HuH-7.5 (cell line): Measurements from ENCODE around the gene TCERG1L.

Experiments used
- DNase-seq: peaks from one replicate; pipeline ENCODE4 v3.0.0; 2011; ENCODE audit warnings: low spot score

The TCERG1L gene

DNA sequence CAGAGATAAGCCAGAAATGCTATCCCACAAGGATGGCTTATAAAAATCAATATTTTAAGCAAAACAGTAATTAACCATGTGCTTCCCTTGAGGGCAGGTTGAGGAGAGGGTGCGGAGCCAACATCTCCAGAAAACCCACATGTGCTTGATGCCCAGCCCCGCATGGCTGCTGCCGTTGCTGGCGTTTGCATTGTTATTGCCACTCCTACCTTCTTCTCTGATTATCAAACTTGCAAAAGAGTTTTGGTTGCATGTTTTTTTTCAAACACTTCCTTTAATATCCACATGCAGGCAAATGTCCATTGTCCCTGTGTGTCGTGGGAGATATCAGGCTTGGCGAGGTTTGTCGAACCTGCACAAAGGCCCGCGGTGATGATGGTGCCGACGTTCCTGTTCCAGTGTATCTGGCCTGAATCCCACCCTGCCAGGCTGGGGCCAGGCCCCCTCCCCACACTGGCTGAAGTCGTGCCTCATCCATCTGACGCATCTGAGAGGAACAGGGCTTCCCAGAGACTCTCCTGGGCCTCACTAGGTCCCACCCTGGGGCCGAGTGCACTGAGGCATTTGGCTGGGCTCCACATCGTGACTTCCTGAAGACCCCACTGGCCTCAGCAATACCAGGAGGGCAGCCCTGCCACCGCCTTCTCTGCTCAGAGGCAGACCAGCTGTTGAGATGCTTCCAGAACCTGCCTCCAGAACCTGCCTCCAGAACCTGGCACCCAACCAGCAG lies 40.9 kb downstream of the TCERG1L start:
- no peak for DNase-seq

DNA sequence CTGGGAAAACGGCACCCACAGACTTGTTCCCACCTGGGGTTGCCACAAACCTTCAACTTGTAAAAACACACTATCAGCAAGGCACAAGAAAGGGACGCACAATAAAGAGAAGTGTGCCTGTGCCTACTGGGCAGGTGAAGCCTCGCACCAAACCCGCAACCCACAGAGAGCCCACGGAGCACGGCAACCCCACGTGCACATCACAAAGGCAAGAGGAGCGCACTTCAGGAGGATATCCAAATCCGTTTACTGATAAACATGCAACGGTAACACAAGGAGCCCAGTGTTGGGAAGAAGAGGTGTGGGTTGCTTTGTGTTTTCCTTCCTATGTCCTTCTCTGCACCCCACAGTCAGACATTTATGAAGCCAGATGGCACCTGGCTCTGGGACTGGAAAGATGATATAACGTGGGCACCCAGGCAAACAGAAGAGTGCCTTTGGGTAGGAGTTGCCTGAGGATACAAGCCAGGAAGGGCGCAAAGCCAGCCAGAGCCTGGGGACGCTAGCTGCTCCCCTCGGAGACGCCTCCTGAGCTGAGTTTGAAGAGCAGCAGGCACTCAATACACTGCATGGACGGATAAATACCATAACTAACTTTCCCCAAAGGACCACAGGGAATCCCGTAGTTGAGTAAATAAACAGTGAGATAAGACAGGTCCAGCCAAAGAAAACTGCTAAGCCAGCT lies 41.6 kb downstream of the TCERG1L start:
- DNase-seq = no peak

DNA sequence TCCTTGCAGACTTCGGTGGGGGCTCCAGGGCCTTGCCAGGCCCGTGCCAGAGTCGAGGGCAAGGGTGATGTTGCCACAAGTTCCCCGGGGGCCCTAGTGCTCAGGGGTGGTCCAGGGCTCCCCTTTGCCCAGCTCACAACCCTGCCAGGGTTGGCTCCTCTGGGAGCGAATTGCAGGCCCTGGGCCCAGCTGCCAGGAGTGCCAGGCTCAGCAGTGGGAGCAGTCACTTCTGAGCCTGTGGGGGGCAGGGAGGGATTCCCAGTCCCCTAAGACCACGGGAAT lies 43.8 kb downstream of the TCERG1L start:
- DNase-seq = no peak

DNA sequence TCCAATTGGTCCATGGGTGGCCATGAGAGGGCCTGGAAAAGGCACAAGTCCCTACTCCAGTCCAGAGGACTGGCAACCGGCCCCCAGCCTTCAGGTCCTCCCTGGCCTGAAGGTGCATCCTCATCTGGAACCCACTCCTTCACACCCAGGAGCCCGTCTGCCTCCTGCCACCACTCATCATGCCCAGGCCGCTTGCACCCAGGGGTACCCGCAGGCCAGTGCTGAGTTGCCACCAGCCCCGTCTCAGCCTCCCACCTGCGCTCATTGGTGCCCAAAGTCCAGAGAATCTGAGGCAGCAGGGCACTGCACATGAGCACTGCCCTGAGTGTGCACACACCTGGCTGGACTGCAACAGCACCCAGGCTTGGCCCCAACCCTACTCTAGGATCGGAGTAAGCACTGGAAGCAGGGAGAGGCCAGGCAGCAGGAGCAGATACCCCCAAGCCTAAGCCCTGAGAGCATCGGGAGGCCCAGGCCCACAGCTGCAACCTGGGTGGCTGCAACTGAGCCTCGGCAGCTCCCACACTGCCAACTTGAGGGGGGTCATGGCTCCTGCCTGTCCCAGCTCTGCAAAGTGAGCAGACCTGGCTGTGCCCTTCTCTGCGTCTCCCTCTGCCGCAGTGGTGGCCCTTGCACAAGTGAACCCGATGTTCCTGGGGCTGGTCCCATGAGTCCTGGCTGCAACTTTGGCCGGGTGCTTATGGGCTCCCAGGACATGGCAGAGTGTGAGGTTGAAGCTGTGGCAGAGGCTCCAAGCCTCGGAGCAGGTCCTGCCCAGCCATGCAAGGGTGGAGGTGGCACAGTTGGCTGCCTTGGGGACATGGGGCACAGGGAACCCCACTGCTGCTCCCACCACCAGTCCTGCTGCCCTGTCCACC lies 44.3 kb downstream of the TCERG1L start:
- no peak for DNase-seq

DNA sequence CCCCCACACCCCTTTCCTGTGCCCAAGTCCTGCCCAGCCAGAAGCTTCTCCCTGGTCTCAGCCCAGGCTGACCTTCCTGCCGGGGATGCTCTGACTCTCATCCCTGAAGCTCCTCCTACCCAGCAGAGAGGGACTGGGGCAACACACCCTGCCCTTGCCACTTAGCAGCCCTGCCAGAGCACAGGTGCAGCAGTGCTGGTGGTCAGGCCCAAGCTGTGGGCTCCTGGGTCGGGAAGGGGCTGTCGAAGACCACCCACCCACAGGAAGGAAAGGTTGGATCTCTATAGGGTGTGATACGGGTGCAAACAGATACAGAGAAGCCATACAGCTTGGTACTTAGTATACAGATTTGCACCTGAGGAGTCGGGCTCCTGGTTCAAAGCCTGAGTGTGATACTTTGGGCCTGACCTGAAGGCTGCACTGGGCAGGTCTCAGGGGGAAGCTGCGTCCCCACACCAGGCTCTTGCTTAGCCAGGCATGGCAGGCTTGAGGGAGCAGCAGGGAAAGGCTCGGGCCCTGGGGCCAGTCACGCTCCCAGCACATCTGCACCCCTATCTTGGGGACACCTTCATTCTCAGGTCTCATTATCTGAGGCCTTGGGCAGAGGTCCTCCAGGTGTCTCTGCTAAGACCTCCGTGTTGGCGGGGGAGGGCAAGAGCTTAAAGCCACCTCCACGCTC lies 47.3 kb downstream of the TCERG1L start:
- DNase-seq = no peak

DNA sequence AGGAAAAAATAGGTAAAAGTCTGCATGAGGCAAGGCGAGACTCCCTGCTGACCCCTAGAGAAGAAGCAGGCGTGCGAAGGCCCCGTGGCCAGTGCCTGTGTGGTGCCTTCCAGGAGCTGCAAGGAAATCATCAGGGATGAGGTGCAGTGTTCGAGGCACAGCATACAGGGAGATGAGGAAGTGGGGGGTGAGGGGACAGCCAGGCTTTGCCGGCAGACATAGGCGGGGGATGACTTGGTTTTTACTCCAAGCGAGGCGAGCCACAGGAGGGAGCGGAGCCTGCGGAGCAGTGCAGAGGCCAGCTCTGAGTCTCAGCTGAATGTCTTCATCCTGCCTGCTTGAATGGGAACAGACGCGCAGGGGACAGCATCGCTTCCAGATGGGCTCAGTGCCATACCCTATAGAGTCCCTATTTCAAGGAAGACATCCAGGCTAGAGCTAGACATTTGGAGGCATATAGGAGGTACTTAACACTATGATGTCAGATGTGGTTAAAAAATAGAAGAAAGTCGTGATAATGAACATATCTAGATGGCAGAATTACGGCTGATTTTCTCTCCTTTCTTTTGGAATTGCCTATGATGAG lies 49.5 kb downstream of the TCERG1L start:
- DNase-seq = no peak

DNA sequence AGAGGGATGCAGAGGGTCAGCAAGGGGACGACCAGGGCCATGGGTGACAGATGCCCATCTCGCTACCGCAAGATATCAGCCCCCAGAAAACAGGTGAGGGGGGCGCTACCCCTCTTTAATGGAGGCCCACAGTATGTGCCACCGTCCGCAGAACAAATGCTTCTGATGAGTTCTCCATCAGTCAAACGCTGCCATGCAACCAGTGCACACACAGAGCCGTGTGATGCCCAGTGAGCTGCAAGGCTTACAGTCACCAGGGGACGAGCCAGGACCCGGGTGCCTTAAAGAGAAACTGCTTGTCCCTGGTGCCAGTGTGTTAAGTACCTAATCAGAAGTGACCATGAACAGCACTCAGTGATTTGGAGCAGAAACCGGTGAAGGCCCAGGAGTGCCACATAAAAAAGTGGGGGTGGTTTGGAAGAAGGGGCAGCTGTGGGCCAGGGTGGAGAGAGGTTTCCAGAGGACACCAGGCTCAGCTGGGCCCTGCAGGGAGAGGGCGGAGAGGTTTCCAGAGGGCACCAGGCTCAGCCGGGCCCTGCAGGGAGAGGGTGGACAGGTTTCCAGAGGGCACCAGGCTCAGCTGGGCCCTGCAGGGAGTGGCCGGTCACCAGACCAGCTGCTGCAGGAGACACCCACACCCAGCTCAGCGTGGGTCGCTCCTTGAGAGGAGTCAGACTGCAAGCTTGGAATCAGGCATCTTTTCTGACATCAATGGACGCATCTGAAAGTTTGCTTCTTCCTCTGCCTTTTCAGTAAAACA lies 50.9 kb downstream of the TCERG1L start:
- no peak for DNase-seq

DNA sequence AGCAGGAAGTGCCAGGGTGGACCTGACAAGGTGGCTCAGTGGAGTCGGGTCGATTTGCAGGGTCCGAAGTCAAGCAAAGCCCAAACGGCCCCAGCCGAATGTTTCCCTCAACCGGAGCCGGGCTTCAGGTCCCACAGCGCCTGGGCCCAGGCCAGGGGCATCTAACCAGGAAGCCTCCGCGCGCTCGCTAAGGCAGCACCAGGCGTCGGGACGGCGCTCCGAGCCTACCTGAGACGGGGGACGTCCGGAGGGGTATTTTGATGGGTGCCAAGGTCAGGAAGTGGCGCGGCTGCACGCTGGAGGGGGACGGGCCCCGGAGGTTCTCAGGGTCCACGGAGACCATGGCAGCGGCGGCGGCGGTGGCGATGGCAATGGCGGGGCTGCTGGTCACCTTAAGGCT lies 51.5 kb downstream of the TCERG1L start:
- DNase-seq = no peak

DNA sequence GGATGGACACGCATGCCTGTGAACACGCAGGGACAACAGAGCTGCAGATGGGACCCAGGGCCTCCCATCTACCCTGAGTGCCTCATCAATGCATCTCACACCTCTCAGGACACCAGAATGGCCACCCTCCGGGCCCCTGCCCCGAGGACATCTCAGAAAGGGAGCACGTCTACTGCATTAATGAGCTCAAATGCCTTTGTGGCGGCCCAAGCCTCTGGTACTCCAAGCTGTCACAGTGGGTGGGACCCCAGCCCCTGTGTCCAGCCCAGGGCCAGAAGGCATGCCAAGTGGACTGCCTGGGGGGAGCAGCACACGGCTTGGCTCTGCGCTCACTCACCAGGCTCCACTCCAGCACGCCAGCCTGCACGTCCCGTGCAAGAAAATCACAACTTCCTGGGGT lies 52.0 kb downstream of the TCERG1L start:
- no peak for DNase-seq

DNA sequence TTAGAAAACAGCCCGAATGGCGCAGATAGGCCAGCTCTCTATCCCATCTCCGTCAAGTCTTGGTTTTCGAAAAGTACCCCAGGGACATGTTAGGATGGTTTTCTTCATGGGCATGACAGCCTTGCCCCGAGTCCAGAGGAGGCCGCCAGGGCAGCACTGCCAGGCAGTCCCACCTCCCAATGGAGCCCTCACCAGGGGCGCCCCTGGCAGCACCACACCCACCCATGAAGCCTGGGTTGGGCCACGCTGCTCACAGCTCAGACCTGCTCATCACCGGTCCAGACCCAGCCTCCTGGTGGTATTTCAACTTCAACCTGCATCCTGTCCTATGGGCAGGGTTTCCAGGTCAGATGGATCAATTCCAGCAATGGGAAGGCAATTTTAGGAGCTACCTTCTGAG lies 53.3 kb downstream of the TCERG1L start:
- DNase-seq = no peak

DNA sequence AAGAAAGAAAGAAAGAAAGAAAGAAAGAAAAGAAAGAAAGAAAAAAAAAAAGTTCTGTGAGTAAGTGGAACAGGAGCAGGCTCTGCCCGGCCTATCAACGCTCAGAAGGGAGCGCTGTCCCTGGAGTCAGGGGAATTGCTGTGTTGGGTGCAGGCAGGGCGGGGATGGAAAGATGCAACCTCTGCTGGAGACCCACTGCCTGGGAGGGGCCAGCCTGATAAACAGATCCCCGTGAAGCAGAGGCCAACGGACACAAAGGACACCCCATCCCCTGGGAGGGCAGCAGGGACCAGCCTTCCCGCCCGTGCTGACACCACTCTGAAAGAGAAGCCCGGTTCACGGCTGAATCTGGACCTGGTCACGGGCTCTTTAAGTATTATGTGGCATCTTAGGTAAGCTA lies 54.5 kb downstream of the TCERG1L start:
- DNase-seq = no peak

DNA sequence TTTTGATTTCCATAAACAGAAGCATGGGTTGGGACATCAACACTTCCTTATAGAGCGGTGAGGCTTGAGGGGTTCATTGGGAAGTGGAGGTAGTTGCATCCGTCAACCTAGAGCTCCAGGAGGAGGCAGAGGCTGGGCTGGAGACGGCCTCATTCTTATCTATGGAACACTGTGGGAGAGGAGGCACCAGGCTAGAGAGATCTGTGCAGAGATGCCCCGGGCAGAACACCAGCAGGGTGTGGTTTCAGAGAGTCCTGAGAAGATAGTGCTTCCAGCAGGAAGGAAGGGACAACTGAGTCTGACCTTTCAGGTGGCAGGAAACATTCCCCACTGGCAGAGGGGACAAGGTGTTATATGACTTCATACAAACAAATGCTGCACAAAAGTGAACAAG lies 56.7 kb downstream of the TCERG1L start:
- no peak for DNase-seq

DNA sequence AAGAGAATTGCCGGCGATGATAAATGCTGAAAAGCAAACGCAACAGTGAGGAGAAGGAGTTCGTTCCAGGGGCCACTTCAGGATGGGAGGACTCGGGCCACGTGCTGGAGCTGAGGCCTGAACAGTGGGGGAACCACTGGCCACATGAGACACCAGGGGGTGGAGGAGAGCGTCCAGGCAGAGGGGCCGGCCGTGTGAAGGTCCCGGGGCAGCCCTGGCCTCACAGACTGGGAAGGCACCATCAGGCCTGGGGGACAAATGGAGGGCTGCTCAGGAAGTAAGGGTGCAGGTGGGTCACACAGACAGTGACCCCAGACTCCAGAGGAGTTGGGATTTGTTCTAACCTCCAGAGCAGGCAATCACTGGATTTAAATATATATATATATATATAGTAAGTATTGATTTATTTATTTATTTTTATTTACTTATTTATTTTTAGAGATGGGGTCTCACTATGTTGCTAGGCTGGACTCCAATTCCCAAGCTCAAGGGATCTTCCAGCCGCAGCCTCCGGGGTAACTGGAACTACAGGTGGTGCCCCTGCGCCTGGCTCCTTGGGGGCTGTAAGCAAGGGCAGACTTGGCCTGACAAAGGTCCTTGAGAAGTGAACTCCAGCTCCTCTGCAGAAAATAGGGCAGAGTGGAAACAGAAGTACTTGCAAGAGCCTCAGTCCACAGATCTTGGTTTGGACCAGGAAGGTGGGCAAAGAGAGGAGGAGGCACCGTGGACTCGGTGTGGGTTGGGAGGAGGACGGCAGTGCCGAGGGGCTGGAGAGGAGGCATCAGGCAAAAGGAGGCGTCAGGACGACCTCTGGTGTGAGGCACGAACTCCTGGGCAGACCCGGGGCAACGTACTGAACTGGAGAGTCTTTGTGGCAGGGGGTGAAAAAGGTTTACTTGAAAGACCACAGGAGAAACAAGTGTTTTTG lies 57.3 kb downstream of the TCERG1L start:
- DNase-seq = no peak

DNA sequence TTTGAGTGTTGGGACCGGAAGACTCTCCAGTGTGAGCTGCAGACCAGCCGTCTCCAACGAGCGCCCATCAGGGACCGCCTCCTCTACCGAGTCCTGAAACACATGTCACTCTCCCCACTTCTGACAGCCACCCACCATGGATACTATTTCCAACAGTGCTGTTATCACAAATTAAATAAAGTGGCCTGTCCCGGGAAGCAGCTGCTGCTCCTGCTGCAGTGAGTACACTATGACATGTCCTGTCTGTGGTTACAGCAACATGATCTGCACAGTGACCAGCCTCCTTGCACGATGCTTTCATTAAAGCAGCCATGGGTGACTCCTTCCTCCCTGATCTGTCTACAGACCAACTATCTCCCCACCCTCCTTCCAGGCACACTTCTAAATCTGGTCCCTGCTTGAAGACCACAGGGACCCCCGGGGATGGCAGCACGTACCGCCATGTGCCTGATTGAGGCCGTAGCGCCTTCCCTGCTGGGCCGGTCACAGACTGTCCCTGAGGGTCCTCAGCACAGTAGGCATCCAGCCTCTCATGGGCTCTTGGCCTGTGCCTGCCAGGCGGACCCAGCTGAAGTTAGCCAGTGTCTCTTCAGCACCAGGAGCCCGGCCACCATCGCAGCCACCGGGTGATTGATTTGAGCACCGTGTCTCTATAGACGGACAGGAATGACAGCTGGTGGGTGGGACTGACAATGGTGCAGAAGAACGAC lies 58.8 kb downstream of the TCERG1L start:
- no peak for DNase-seq

DNA sequence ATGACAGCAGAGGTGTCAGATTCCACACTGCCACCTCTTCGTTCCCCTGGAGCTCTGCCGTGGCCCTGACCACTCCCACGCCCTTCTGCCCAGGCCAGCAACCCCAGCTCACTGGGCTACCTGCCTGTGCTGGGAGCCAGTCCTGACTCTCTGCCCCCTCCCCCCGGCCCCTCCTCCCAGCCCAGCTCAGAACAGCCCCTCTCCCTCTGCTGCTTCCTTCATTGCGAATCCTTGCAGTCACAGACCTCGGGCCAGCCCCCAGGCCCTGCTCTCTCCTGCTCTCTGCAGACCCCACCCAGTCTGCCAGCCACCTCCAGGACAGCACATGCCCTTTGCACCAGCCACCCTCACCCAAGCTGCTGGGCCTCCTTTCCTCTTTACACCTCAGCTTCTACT lies 60.4 kb downstream of the TCERG1L start:
- no peak for DNase-seq

DNA sequence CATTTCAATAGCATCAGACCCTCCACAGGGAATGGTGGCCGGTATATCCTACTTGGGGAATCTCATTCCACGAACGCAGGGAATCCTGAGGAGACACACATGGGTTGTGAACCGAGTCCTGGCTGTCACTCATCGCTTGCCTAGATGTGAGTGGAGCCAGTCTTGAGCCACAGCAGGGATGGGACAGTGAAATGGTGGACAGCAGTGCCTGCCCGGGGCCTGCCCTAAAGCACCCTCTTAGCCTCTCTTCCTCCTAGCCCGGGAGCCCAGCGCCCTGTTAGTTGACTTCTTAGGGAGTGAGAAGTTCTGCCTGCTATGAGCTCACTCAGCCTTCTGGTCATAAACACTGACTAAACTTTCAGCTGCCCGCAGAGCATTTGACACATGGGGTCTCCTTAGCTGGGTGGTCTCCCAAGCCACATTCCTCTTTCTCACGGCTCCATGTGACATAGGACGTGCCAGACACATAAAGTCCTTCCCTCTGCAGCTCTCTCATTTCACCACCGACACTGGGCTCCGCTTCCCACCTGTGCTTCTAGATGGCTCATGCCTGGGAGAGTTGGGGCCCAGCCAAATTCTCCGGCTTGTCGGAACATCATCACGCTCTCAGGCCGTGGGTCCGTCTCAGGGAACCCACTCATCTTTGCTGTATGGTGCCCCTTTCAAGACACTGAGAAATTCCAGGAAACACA lies 60.9 kb downstream of the TCERG1L start:
- DNase-seq = no peak

DNA sequence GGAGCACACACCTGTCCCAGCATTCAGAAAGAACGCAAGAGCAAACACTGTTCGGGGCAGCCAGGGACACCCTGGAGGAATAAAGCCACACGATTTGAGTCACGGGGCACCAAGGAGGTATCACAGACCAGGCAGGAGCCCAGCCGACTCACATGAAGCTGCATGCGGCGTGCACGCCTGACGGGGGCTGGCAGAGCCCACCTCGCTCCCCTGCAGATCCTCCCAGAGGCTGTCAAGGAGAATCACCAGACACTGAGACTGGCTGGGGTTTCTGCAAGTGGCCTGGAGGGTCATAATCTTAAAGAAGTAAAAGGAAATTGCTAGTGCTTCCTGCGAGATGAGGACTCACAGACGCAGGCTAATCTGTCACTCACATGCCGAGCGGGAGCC lies 61.6 kb downstream of the TCERG1L start:
- no peak for DNase-seq

DNA sequence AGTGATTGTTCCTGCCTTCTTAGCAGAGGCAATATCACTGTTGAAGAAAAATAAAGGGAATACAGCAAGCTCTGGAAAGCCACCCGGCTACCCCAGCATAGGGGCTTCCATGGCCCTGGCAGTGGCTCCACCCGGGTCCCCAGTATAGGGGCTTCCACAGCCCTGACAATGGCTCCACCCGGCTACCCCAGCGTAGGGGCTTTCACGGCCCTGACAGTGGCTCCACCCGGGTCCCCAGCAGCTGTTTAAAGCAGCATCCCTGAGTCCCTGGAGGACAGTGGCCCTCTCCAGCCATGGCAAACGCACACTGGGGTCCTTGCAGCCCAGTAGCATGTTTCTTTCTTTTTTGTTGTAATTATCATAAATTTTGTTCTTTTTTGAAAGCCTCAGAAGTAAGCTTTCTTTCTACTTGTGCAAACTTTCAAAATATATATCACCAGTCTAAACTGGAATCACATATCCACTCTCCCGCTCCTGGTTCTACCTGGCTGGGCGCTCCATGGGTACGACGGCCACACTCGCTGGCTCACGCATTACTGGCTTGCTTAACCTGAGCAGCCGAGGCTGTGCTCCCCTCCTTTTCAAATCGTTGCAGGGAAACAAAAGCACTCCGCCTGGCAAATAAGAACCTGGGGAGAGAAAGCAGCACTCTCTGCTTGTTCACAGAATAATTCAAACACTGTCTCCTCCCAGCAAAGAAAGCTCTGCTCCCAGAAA lies 62.1 kb downstream of the TCERG1L start:
- DNase-seq = no peak
